ENCODE results near the gene TMEM250.

TMEM250 gene

GRCh38 chr9:136084063-136084944, 34.4 kb downstream of the TMEM250 start:
- no peak for DNase-seq (ENCODE audit: low read depth in 1 of 2, low spot score in 1 of 2)

- DNase-seq (ENCODE audit: low read depth in 1 of 2, low spot score in 1 of 2), result no peak
Observed at GRCh38 chr9:136083558-136084062, 35.1 kb downstream of the TMEM250 start.

GRCh38 chr9:136082496-136083361, 35.9 kb downstream of the TMEM250 start:
- no peak for DNase-seq (ENCODE audit: low read depth in 1 of 2, low spot score in 1 of 2)

GRCh38 chr9:136081826-136082495, 36.7 kb downstream of the TMEM250 start:
- no peak for DNase-seq (ENCODE audit: low read depth in 1 of 2, low spot score in 1 of 2)

GRCh38 chr9:136081113-136081825, 37.4 kb downstream of the TMEM250 start:
- DNase-seq (ENCODE audit: low read depth in 1 of 2, low spot score in 1 of 2), result no peak

- DNase-seq (ENCODE audit: low read depth in 1 of 2, low spot score in 1 of 2), result no peak
Observed at GRCh38 chr9:136080716-136081112, 38.0 kb downstream of the TMEM250 start.

- DNase-seq (ENCODE audit: low read depth in 1 of 2, low spot score in 1 of 2), result no peak
Observed at GRCh38 chr9:136079916-136080246, 38.8 kb downstream of the TMEM250 start.

- no peak for DNase-seq (ENCODE audit: low read depth in 1 of 2, low spot score in 1 of 2)
Observed at GRCh38 chr9:136079211-136079915, 39.3 kb downstream of the TMEM250 start.

- DNase-seq (ENCODE audit: low read depth in 1 of 2, low spot score in 1 of 2), result no peak
Observed at GRCh38 chr9:136078498-136079011, 40.1 kb downstream of the TMEM250 start.

- no peak for DNase-seq (ENCODE audit: low read depth in 1 of 2, low spot score in 1 of 2)
Observed at GRCh38 chr9:136078024-136078423, 40.7 kb downstream of the TMEM250 start.

GRCh38 chr9:136077491-136077890, 41.2 kb downstream of the TMEM250 start:
- DNase-seq (ENCODE audit: low read depth in 1 of 2, low spot score in 1 of 2), result no peak

GRCh38 chr9:136075881-136076678, 42.6 kb downstream of the TMEM250 start:
- DNase-seq (ENCODE audit: low read depth in 1 of 2, low spot score in 1 of 2), result no peak

GRCh38 chr9:136075134-136075841, 43.4 kb downstream of the TMEM250 start:
- DNase-seq (ENCODE audit: low read depth in 1 of 2, low spot score in 1 of 2), result no peak

GRCh38 chr9:136074706-136075105, 44.0 kb downstream of the TMEM250 start:
- no peak for DNase-seq (ENCODE audit: low read depth in 1 of 2, low spot score in 1 of 2)
